IPS-18c (cell line): Measurements from ENCODE around the gene MS4A12.
"Not testable (repeated sequence)": the region's sequence is repeated elsewhere in the genome, so short reads cannot be mapped to it uniquely, and the experiment has no call there.

Experiments
- H3K4me3 ChIP-seq: 2 replicates; pipeline ENCODE4 v1.7.0; 2013; ENCODE audit warnings: low read depth, mild to moderate bottlenecking, low read length, moderate library complexity; ENCODE audit not compliant: insufficient read depth
- H3K9me3 ChIP-seq: one replicate; pipeline ENCODE4 v1.6.1; 2013; ENCODE audit warnings: mild to moderate bottlenecking, low read length, moderate library complexity; ENCODE audit not compliant: control insufficient read depth, insufficient read depth

Gene MS4A12

DNA sequence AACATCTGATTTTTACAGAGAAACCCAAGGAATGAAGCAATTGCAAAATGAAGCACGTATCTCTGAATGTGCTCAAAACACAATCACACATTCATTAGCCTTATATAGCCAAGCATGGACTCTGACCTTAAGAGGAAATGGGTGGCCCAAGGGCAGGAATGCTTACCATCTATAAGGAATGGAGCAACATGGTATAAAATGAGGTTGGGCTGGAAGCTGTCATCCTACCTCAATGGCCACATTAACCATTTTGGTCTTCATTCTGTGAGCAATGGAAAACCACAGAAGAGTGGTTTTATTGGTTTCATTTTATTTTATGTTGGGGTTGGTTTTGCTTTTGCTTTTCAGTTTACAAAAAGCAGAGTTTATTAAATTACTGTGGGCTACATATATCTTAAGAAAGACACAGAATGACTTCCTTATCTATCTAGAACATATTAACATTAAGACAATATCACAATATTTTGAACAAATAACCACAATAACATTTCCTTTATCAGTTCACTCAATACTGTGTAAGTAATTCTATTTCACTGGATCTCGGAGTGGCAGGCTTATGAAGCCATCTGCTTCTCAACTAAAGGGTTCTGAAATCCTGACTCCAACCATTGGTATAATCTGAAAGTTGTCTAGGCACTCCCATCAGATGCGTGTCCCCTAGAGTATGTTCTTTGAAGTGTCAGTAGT is 11.8 kb downstream of the MS4A12 start:
- H3K9me3 ChIP-seq = no peaks in the 10 kb centered on the region
- no peak overlapping the region for H3K4me3 ChIP-seq

- not testable (repeated sequence) for H3K9me3 ChIP-seq, H3K4me3 ChIP-seq
Observed at GRCh38 chr11:60509609-60510008, 17.0 kb downstream of the MS4A12 start.

DNA sequence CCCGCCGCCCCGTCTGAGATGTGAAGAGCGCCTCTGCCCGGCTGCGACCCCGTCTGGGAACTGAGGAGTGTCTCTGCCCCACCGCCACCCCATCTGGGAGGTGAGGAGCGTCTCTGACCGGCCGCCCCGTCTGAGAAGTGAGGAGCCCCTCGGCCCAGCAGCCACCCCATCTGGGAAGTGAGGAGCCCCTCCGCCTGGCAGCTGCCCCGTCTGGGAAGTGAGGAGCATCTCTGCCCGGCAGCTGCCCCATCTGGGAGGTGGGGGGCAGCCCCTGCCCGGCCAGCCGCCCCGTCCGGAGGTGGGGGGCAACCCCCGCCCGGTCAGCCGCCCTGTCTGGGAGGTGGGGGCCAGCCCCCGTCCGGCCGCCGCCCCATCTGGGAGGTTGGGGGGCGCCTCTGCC is 17.6 kb downstream of the MS4A12 start:
- not testable (repeated sequence) for H3K9me3 ChIP-seq, H3K4me3 ChIP-seq

- Histone ChIP-seq H3K9me3 (no peaks in the 10 kb centered on the region), H3K4me3 (no peak overlapping the region)
Observed at GRCh38 chr11:60511393-60511792, 18.8 kb downstream of the MS4A12 start.

DNA sequence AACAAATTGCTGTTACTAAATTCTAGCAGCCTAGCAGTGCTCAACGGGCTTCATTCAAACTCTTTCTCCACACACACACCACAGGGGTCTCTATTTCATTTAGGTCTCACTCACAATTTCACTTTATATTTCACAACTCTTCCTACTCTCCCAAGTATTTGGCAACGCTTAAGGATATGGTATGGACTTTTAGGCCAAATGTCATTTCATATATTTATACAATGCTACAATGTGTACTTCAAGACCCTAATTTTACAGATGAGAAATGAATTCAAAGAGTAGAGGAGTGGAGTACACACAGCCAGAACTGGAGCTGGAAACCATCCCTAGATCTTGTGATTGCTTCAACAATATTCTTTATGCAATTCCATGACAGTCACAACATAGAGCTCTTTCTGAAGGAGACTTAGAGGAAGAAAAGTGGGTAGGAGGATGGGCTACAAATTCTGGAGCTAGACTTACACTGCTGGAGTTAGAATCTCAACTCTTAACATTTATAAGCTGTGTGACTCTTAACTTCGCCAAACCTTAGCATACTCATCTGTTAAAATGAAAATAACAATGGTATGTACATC is 20.2 kb downstream of the MS4A12 start:
- Histone ChIP-seq H3K4me3 (no peak overlapping the region), H3K9me3 (no peaks in the 10 kb centered on the region)

DNA sequence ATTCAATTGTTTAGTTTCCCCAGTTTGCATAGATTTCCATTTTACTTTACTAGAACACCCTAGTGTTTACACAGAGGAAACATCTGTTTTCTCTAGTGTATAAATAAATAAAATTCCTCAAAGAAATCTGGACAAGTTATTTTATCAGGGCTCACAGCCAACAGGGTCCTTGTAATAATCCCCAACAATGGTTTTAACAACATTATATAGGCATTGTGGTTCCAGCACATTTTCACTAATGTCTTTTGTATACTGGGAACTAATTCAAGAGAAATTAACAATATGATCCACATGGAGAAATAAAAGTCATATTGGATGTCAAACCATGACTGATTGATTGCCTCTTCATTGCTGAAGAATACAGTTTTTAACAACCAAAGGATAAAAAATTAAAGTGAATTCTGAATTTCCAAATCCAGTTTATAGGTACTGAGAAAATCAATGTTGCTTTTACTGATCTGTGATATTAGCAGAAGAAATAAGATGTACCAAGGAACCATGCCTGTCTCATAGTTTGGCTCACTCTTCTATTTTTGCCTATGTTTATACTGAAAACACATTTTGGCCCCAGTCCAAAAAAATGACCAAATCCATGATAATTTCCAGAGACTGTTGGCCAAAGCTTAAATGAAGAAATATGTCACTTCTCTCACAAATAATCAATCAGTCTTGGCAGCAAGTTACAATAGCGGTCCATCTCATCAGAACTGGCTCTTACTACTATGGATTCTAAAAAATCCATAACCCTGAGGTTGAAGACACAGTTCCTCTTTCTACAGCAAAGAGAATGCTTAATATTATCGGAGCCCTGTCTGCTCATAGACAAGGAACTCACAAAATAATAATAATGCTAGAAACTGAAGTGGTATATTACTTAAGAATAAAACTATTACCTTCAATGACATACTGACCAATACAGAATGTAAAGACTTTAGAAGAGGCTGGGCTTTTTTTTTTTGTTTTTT is 21.2 kb downstream of the MS4A12 start:
- no peaks in the 10 kb centered on the region for H3K9me3 ChIP-seq
- H3K4me3 ChIP-seq = no peak overlapping the region

DNA sequence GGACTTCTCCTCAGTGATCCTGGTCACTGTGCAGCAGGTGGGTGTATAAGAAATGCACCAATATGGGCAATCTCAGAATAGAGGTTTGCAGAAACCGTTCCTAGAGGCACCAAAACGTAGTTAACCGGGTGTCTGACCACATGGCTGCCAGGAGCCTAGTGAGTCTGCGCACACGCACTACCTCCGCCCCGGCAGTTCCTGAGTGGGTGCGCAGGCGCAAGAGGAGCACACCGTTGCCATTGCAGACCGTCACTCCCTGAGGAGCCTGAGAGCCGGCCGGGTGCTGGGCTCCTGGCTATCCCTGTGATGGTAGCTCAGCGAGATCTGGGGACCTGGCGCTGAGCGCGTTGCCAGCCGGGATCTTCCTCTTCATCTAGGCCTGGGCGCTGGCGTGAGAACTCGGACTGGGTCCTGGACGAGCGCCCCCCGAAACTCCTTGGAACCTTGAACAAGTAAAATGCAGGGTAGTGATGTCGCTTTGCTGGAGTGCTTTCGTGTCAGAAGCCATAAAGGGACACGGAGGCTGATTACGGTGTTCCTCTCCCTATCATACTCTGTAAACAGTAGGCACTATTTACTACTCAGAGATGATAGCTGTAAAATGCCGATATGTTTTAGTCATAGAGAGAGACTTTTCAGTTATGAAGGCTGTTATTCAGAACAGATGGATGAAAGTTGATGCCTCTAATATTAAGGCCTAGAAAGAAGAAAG is 22.7 kb downstream of the MS4A12 start, which contains the start of gene MS4A13:
Gene MS4A13, plus strand, starts transcription at position 249 of the 712 bp plus-strand sequence. CDS start 2,692 bp downstream, outside the sequence.
- no peak within 1 kb of the TSS for H3K4me3 ChIP-seq

GRCh38 chr11:60528465-60528864 is 35.9 kb downstream of the MS4A12 start:
- Histone ChIP-seq H3K9me3 (no peaks in the 10 kb centered on the region), H3K4me3 (no peak overlapping the region)

More for the DNA sequence above, 22.7 kb downstream of the MS4A12 start, which contains the start of gene MS4A13:
- H3K9me3 ChIP-seq = no peaks in the 10 kb centered on the region

DNA sequence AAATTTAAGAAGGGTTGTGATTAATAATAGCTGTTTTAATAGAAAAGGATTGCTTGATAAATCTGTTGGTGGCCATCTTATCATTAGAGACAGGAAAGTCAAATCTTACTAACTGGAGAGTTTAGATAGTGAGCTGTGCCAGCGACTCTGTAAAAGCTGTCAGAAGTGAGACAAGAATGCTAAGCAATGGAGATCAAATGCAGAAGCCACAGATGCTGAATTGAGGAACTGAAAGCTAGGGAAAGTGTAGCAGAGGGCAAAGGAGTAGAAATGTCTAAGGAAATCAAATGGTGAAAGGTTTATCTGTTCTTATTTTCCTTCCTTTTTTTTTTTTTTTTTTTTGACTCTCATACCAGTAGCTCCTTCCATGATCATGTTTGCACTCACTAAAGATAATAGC is 36.4 kb downstream of the MS4A12 start:
- H3K4me3 ChIP-seq = no peak overlapping the region
- no peaks in the 10 kb centered on the region for H3K9me3 ChIP-seq

- Histone ChIP-seq H3K9me3 (no peaks in the 10 kb centered on the region), H3K4me3 (no peak overlapping the region)
Observed at GRCh38 chr11:60530454-60531100, 38.0 kb downstream of the MS4A12 start.

- not testable (repeated sequence) for H3K9me3 ChIP-seq
Observed at GRCh38 chr11:60532383-60532782, 39.8 kb downstream of the MS4A12 start.

DNA sequence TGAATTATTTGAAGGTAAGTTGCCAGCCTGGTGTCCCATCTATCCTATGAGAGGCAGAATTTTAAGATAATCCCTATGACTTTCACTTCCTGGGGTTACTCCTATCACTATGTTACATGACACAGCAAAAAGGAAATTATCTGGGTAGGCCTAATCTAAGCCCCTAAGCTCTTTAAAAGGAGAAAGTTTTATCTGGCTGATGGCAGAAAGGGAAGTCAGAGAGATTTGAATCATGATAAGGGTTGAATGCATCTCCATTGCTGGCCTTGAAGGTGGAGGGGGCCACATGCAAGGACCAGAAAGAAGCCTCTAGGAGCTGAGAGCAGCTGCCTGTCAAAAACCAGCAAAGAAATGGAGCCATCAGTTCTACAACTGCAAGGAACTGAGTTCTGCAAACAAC is 46.0 kb downstream of the MS4A12 start:
- H3K9me3 ChIP-seq, H3K4me3 ChIP-seq: not testable (repeated sequence)

More at GRCh38 chr11:60532383-60532782, 39.8 kb downstream of the MS4A12 start:
- not testable (repeated sequence) for H3K4me3 ChIP-seq

DNA sequence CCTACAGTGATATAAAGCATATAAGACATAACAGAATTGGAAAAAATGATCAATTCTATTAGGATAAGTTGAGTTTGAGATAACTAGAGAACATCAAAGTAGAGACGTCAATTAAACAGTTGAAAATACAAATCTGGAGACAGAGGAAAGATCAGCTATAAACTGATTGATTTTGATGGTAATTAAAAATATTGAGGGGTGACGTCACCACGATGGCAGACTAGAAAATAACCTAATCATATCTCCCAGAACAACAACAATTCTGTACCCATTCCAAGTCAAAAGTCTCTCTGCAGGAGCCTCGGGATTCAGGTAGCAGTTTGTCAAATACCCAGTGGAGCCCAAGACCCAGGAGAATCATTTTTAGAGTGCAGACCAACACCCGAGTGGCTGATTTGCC is 51.5 kb downstream of the MS4A12 start:
- no peak overlapping the region for H3K4me3 ChIP-seq
- H3K9me3 ChIP-seq = no peaks in the 10 kb centered on the region
